HepG2 (cell line): ENCODE measurements around the gene BARX2. TPM values are rescaled to one million over a fixed set of nuclear protein-coding genes. Genes with fewer than 3 reads are reported as not detected.

Experiments
- ATAC-seq: fragments of 200-7000 bp; cut with Tn5 transposase; 3 replicates; pipeline ENCODE4 v1.9.1; 2020; ENCODE audit warnings: mild to moderate bottlenecking, moderate library complexity
- BruUV-seq: library from RNA; stranded (reverse); fragments of 400-500 nt; replicated peaks from 2 replicates; lab custom pipeline; 2021; lab: Mats Ljungman, UMichigan
- CTCF ChIA-PET: fragments of 300-600 bp; formaldehyde crosslinking; extraction: SDS; loops from one replicate; lab custom pipeline; 2021; ENCODE audit warnings: low total read pairs, inconsistent platforms, low intra/inter-chr PET ratio; lab: Yijun Ruan, JAX
- POLR2A ChIA-PET: fragments of 350-600 bp; sonication (Branson Sonifier 250); formaldehyde crosslinking; loops from one replicate; lab custom pipeline; 2020; ENCODE audit warnings: antibody characterized with exemption, inconsistent platforms; lab: Yijun Ruan, JAX
- DNase-seq: peaks from one replicate; pipeline ENCODE4 v3.0.0-alpha.2; 2015; ENCODE audit warnings: low spot score
- FAIRE-seq: peaks from 3 replicates; lab custom pipeline; 2011; peaks lifted over from hg19 to GRCh38; lab: Jason Lieb, UNC
- H2AFZ ChIP-seq: one replicate; pipeline ENCODE4 v1.6.1; 2011; ENCODE audit warnings: low read length, inconsistent platforms
- H3K27ac ChIP-seq: fragments of 300-600 bp; 3 replicates; pipeline ENCODE4 v1.8.0; 2011; ENCODE audit warnings: mixed run types, mild to moderate bottlenecking, mixed read lengths, low read length, inconsistent platforms; ENCODE audit not compliant: insufficient read depth; ENCODE audit errors: extremely low read length
- H3K27me3 ChIP-seq, 2 experiments: fragments of 200-600 bp in 1 of 2; 2 replicates in 1 of 2; 3 replicates in 1 of 2; pipeline versions ENCODE4 v1.6.0 to v1.8.0; 2011; ENCODE audit warnings: low read length in 2 of 2, mild to moderate bottlenecking in 2 of 2, moderate library complexity in 2 of 2, inconsistent platforms in 1 of 2; ENCODE audit not compliant: insufficient read depth in 2 of 2, control insufficient read depth in 1 of 2
- H3K36me3 ChIP-seq, 2 experiments: fragments of 200-600 bp in 1 of 2; replicated peaks in 1 of 2; 2 replicates in 1 of 2; 3 replicates in 1 of 2; pipeline versions ENCODE4 v1.5.1 to v1.8.0; 2011; ENCODE audit warnings: low read length in 2 of 2, inconsistent platforms in 1 of 2; ENCODE audit not compliant: insufficient read depth in 2 of 2, control insufficient read depth in 1 of 2
- H3K4me1 ChIP-seq: 2 replicates; pipeline ENCODE4 v1.5.1; 2012; ENCODE audit warnings: low read length, inconsistent platforms; ENCODE audit not compliant: insufficient read depth
- H3K4me2 ChIP-seq: 2 replicates; pipeline ENCODE4 v1.6.0; 2011; ENCODE audit warnings: low read depth, low read length, inconsistent platforms
- H3K4me3 ChIP-seq, 3 experiments: fragments of 200-600 bp in 1 of 3; sonication (generic), shearing (Covaris generic) in 1 of 3; replicated peaks in 1 of 3; 2 replicates each; pipeline ENCODE4 v1.5.1; 2011 to 2016; ENCODE audit warnings: low read length in 3 of 3, inconsistent platforms in 2 of 3, low read depth in 2 of 3, mild to moderate bottlenecking in 2 of 3, control low read depth in 1 of 3, mixed read lengths in 1 of 3; ENCODE audit not compliant: insufficient read depth in 1 of 3
- H3K79me2 ChIP-seq: one replicate; pipeline ENCODE4 v1.6.1; 2011; ENCODE audit warnings: low read length, inconsistent platforms; ENCODE audit not compliant: insufficient read depth
- H3K9ac ChIP-seq: 2 replicates; pipeline ENCODE4 v1.6.0; 2011; ENCODE audit warnings: mild to moderate bottlenecking, low read depth, low read length, inconsistent platforms; ENCODE audit not compliant: insufficient read depth
- H3K9me3 ChIP-seq: 2 replicates; pipeline ENCODE4 v1.5.1; 2012; ENCODE audit warnings: mild to moderate bottlenecking, low read length
- H4K20me1 ChIP-seq: 2 replicates; pipeline ENCODE4 v1.6.0; 2011; ENCODE audit warnings: inconsistent platforms, mild to moderate bottlenecking, low read length, moderate library complexity; ENCODE audit not compliant: insufficient read depth
- CEBPG ChIP-seq: IDR thresholded peaks from 2 replicates; pipeline ENCODE4 v1.6.1; 2016
- FOXM1 ChIP-seq: sonication (generic); formaldehyde crosslinking; IDR thresholded peaks from 2 replicates; pipeline ENCODE4 v1.5.0; 2020; ENCODE audit warnings: missing genetic modification reagents
- HOXA9 ChIP-seq: sonication (generic); formaldehyde crosslinking; IDR thresholded peaks from 2 replicates; pipeline ENCODE4 v1.8.1; 2022; ENCODE audit warnings: missing genetic modification reagents, mild to moderate bottlenecking, moderate library complexity, borderline replicate concordance
- ISX ChIP-seq: sonication (generic); formaldehyde crosslinking; conservative IDR thresholded peaks from 2 replicates; pipeline ENCODE4 v1.5.0; 2020; ENCODE audit warnings: missing genetic modification reagents
- MED13 ChIP-seq: sonication (generic); formaldehyde crosslinking; IDR thresholded peaks from 2 replicates; pipeline ENCODE4 v1.5.0; 2020; ENCODE audit warnings: missing genetic modification reagents
- MED8 ChIP-seq: sonication (generic); formaldehyde crosslinking; IDR thresholded peaks from 2 replicates; pipeline ENCODE4 v1.8.1; 2023; ENCODE audit warnings: mild to moderate bottlenecking, missing genetic modification reagents; ENCODE audit not compliant: insufficient replicate concordance
- REPIN1 ChIP-seq: sonication (generic); formaldehyde crosslinking; IDR thresholded peaks from 2 replicates; pipeline ENCODE4 v1.8.0; 2022; ENCODE audit warnings: missing genetic modification reagents, low read depth, mild to moderate bottlenecking, borderline replicate concordance
- RERE ChIP-seq: IDR thresholded peaks from 2 replicates; pipeline ENCODE4 v1.6.1; 2016; ENCODE audit warnings: low read depth, missing genetic modification reagents, missing compliant biosample characterization
- TOE1 ChIP-seq: sonication (generic); formaldehyde crosslinking; IDR thresholded peaks from 2 replicates; pipeline ENCODE4 v1.4.0; 2020; ENCODE audit warnings: mild to moderate bottlenecking, missing genetic modification reagents
- ZNF256 ChIP-seq: sonication (generic); formaldehyde crosslinking; conservative IDR thresholded peaks from 2 replicates; pipeline ENCODE4 v1.4.0; 2020; ENCODE audit warnings: missing genetic modification reagents
- ZNF670 ChIP-seq: sonication (generic); formaldehyde crosslinking; IDR thresholded peaks from 2 replicates; pipeline ENCODE4 v1.8.0; 2022; ENCODE audit warnings: mild to moderate bottlenecking, missing genetic modification reagents, borderline replicate concordance
- ZNF678 ChIP-seq: sonication (generic); formaldehyde crosslinking; IDR thresholded peaks from 2 replicates; pipeline ENCODE4 v1.4.0; 2020; ENCODE audit warnings: mild to moderate bottlenecking, missing genetic modification reagents
- ZNF709 ChIP-seq: sonication (generic); formaldehyde crosslinking; IDR thresholded peaks from 2 replicates; pipeline ENCODE4 v1.5.0; 2020; ENCODE audit warnings: mild to moderate bottlenecking, missing genetic modification reagents
- ZNF720 ChIP-seq: sonication (generic); formaldehyde crosslinking; IDR thresholded peaks from 2 replicates; pipeline ENCODE4 v1.4.0; 2020; ENCODE audit warnings: missing genetic modification reagents
- WGBS: methylation state at CpG from one replicate; pipeline ENCODE4 v1.1.6; 2017; ENCODE audit warnings: low lambda C conversion rate; 5-methylcytosine and 5-hydroxymethylcytosine counted together
- in situ Hi-C: cut with HindIII; loops from 2 replicates; pipeline ENCODE4 v1.10.0; 2017; ENCODE audit warnings: low pct_unique_long_range_greater_than_20kb; ENCODE audit not compliant: extremely low pct_ligation_motif_present
- intact Hi-C: fragments of 100-400 bp; cut with micrococcal nuclease; formaldehyde crosslinking; loops from one replicate; pipeline ENCODE4 v1.10.0; 2022; ENCODE audit not compliant: unreplicated experiment
- polyA plus RNA-seq, 8 experiments: library from polyadenylated mRNA; depleted of rRNA in 3 of 8; stranded (reverse) in 7 of 8; unstranded in 1 of 8; fragments of >200 nt; fragmentation: Illumina TruSeq in 4 of 8; extraction: Trizol in 4 of 8; gene quantifications; 2 replicates each; pipeline versions ENCODE4 v1.2.1 to v1.2.3, GENCODE V29; 2011 to 2016; ENCODE audit warnings: low read depth in 4 of 8, missing spikeins in 1 of 8, mixed read lengths in 1 of 8; ENCODE audit not compliant: insufficient read depth in 1 of 8
- total RNA-seq, 5 experiments: library from RNA; depleted of rRNA; stranded (reverse); fragments of >200 nt; fragmentation: Illumina TruSeq; extraction: Trizol; gene quantifications; 2 replicates each; pipeline ENCODE4 v1.2.3, GENCODE V29; 2016; ENCODE audit warnings: low read depth in 1 of 5
- TF ChIP-seq, protein P1 (sequence below): sonication (generic); formaldehyde crosslinking; conservative IDR thresholded peaks from 2 replicates; pipeline ENCODE4 v1.5.0; 2020; ENCODE audit warnings: missing genetic modification reagents
- TF ChIP-seq, protein P2 (sequence below): sonication (generic); formaldehyde crosslinking; IDR thresholded peaks from 2 replicates; pipeline ENCODE4 v1.5.0; 2020; ENCODE audit warnings: missing genetic modification reagents

Gene BARX2
- total and polyA plus RNA-seq, 2 of the 13 experiments (the other 11 are each of a cell fraction or from before 2014, with no cell fraction given), result not detected

GRCh38 chr11:129447654-129448239 lies 72.1 kb downstream of the BARX2 start:
- CTCF ChIA-PET, result no interaction called here
- H3K4me2 ChIP-seq, result no peak overlapping the region
- no peaks in the 10 kb centered on the region for H3K9me3 ChIP-seq
- 11% methylated on average over 7 of the region's 7 CpGs for WGBS
- no peaks in the 10 kb centered on the region for H3K36me3 ChIP-seq
- TF ChIP-seq ZNF720 (CRISPR knock-in tag), result no peak
- TF ChIP-seq MED13 (CRISPR knock-in tag), result no peak
- TF ChIP-seq, protein P1, sequence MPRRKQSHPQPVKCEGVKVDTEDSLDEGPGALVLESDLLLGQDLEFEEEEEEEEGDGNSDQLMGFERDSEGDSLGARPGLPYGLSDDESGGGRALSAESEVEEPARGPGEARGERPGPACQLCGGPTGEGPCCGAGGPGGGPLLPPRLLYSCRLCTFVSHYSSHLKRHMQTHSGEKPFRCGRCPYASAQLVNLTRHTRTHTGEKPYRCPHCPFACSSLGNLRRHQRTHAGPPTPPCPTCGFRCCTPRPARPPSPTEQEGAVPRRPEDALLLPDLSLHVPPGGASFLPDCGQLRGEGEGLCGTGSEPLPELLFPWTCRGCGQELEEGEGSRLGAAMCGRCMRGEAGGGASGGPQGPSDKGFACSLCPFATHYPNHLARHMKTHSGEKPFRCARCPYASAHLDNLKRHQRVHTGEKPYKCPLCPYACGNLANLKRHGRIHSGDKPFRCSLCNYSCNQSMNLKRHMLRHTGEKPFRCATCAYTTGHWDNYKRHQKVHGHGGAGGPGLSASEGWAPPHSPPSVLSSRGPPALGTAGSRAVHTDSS (CRISPR knock-in tag), result no peak
- no peak for TF ChIP-seq ZNF256
- no peak for TF ChIP-seq CEBPG (CRISPR knock-in tag)
- TF ChIP-seq FOXM1 (CRISPR knock-in tag), result no peak
- no peak for TF ChIP-seq TOE1 (CRISPR knock-in tag)
- TF ChIP-seq RERE (CRISPR knock-in tag), result no peak
- no peak for TF ChIP-seq ISX (CRISPR knock-in tag)
- TF ChIP-seq, protein P2, sequence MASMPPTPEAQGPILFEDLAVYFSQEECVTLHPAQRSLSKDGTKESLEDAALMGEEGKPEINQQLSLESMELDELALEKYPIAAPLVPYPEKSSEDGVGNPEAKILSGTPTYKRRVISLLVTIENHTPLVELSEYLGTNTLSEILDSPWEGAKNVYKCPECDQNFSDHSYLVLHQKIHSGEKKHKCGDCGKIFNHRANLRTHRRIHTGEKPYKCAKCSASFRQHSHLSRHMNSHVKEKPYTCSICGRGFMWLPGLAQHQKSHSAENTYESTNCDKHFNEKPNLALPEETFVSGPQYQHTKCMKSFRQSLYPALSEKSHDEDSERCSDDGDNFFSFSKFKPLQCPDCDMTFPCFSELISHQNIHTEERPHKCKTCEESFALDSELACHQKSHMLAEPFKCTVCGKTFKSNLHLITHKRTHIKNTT (CRISPR knock-in tag), result no peak
- no peak for TF ChIP-seq REPIN1 (CRISPR knock-in tag)
- no peak for TF ChIP-seq ZNF709 (CRISPR knock-in tag)
- TF ChIP-seq ZNF670 (CRISPR knock-in tag), result no peak
- no peak for TF ChIP-seq ZNF678 (CRISPR knock-in tag)
- no peak for TF ChIP-seq MED8 (CRISPR knock-in tag)
- TF ChIP-seq HOXA9, result no peak
- TF ChIP-seq, all 625 proteins: peak for 0
- BruUV-seq, result no TSS peak
- FAIRE-seq (no peak), DNase-seq (no peak), ATAC-seq (no peak)
- no peak overlapping the region for H3K4me3 ChIP-seq
- no peak overlapping the region for H3K27ac ChIP-seq
- no peak overlapping the region for H2AFZ ChIP-seq
- in situ Hi-C loops (no loop called here), intact Hi-C loops (loop anchor here (1.0 kb wide), 1 partner anchor 44 kb away; no protein-coding TSS in a partner anchor)
- H3K27me3 ChIP-seq, result 0 out of 5 replicates have a peak, but pooled peaks cover 0 to 3% of the 10 kb centered on the region in 2 experiments
- no peak overlapping the region for H3K9ac ChIP-seq
- H3K79me2 ChIP-seq, result no peaks in the 10 kb centered on the region
- POLR2A ChIA-PET, result no interaction called here
- no peaks in the 10 kb centered on the region for H4K20me1 ChIP-seq
- H3K4me1 ChIP-seq, result no peaks in the 10 kb centered on the region
